Tibial nerve (tissue), 4 donors: Measurements from ENCODE around the gene S100A5. TPM values are rescaled to one million over a fixed set of nuclear protein-coding genes. Genes with fewer than 3 reads are reported as not detected.

ENCODE experiments used
- DNase-seq, 2 donors: peaks; one replicate each; pipeline ENCODE4 v3.0.0-alpha.2; 2019; ENCODE audit warnings: low spot score in 2 of 2
- H3K27ac ChIP-seq, 4 donors: fragments of 200-600 bp; sonication (generic) in 3 of 4; one replicate each; pipeline ENCODE4 v1.5.1; 2017 to 2019; ENCODE audit warnings: mild to moderate bottlenecking in 1 of 4
- H3K27me3 ChIP-seq, 2 donors: fragments of 200-600 bp; sonication (generic) in 1 of 2; one replicate each; pipeline versions ENCODE4 v1.5.1 to v1.6.0; 2017 to 2019
- H3K36me3 ChIP-seq, 3 donors: fragments of 200-600 bp; sonication (generic); one replicate each; pipeline ENCODE4 v1.5.1; 2018 to 2019
- H3K4me1 ChIP-seq, 4 donors: fragments of 200-600 bp; sonication (generic) in 3 of 4; one replicate each; pipeline ENCODE4 v1.5.1; 2017 to 2019
- H3K4me3 ChIP-seq, 4 donors: fragments of 200-600 bp; sonication (generic) in 3 of 4; one replicate each; pipeline ENCODE4 v1.5.1; 2017 to 2019; ENCODE audit warnings: mild to moderate bottlenecking in 1 of 4, moderate library complexity in 1 of 4
- H3K9me3 ChIP-seq, 4 donors: fragments of 200-600 bp; sonication (generic) in 3 of 4; one replicate each; pipeline ENCODE4 v1.5.1; 2017 to 2019
- EP300 ChIP-seq, 2 donors: sonication (generic); formaldehyde crosslinking; IDR thresholded peaks; one replicate each; pipeline ENCODE4 v1.6.1; 2017; ENCODE audit warnings: antibody characterized with exemption in 2 of 2, mild to moderate bottlenecking in 1 of 2
- POLR2A ChIP-seq, 2 donors: fragments of 450-650 bp; IDR thresholded peaks; one replicate each; pipeline ENCODE4 v1.6.1; 2017; ENCODE audit warnings: antibody characterized with exemption in 2 of 2, mild to moderate bottlenecking in 2 of 2, moderate library complexity in 2 of 2
- WGBS, 2 donors: methylation state at CpG; one replicate each; pipeline ENCODE4 v1.1.5; 2018; 5-methylcytosine and 5-hydroxymethylcytosine counted together
- total RNA-seq, 4 donors: library from RNA; depleted of rRNA; stranded (reverse); fragments of >200 nt; gene quantifications; one replicate each; pipeline ENCODE4 v1.1.0, GENCODE V29; 2016
- TF ChIP-seq, protein P1 (sequence below), 5 experiments: fragments of 200-600 bp in 3 of 5; fragments of 450-650 bp in 2 of 5; sonication (generic) in 3 of 5; IDR thresholded peaks; one replicate each; pipeline ENCODE4 v1.5.1; 2016 to 2019; ENCODE audit warnings: antibody characterized with exemption in 5 of 5, mild to moderate bottlenecking in 3 of 5, moderate library complexity in 2 of 5

Gene S100A5
- total RNA-seq, 4 donors from 2014 or later: not detected

DNA sequence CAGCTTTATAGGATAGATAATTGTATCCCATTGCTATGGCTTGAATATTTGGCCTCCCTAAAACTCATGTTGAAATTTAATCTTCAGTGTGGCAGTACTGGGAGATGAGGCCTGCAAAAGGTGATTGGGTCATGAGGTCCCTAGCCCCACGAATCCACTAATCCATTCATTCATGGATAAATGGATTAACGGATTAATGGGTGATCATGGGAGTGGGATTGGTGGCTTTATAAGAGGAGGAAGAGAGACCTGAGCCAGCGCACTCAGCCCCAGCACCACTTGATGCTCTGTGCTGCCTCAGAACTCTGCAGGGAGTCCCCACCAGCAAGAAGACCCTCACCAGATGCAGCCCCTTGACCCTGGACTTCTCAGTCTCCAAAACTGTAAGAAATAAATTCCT is 37.0 kb downstream of the S100A5 start:
- Histone ChIP-seq H3K27ac (no peak overlapping the region), H3K4me1 (peaks cover 0 to 30% (median 27%) of the 10 kb centered on the region in 4 donors), H3K4me3 (no peak overlapping the region), H3K27me3 (no peaks in the 10 kb centered on the region), H3K36me3 (no peaks in the 10 kb centered on the region), H3K9me3 (no peaks in the 10 kb centered on the region)
- TF ChIP-seq EP300 (IDR thresholded peaks at IDR 0.05): no peak
- no peak for TF ChIP-seq POLR2A (IDR thresholded peaks at IDR 0.05)
- 76 to 87% methylated on average over 3 of the region's 3 CpGs for WGBS, 2 donors
- no peak for DNase-seq

DNA sequence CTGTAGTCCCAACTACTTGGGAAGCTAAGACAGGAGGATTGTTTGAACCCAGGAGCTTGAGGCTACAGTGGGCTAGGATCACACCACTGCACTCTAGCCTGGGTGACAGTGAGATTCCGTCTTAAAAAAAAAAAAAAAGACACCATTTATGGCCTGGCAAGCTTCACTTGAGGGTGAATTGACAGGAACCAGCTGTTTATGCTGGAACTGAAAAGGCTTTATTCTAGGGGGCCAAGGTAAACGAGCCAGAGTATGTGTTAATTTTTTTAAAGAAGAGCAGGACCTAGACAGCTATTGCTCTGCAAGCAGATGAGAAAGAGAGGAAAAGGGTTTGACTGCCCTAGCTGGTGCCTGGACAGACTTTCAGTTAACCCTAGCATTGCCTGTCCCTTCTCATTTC is 42.0 kb downstream of the S100A5 start:
- no peak for DNase-seq
- WGBS, 2 donors: 9 to 10% methylated on average over 2 of the region's 2 CpGs
- H3K27ac ChIP-seq: no peak overlapping the region
- H3K4me3 ChIP-seq: no peak overlapping the region
- no peaks in the 10 kb centered on the region for H3K36me3 ChIP-seq
- H3K9me3 ChIP-seq: no peaks in the 10 kb centered on the region
- TF ChIP-seq EP300 (IDR thresholded peaks at IDR 0.05) (no peak), POLR2A (IDR thresholded peaks at IDR 0.05) (no peak)
- TF ChIP-seq, protein P1, sequence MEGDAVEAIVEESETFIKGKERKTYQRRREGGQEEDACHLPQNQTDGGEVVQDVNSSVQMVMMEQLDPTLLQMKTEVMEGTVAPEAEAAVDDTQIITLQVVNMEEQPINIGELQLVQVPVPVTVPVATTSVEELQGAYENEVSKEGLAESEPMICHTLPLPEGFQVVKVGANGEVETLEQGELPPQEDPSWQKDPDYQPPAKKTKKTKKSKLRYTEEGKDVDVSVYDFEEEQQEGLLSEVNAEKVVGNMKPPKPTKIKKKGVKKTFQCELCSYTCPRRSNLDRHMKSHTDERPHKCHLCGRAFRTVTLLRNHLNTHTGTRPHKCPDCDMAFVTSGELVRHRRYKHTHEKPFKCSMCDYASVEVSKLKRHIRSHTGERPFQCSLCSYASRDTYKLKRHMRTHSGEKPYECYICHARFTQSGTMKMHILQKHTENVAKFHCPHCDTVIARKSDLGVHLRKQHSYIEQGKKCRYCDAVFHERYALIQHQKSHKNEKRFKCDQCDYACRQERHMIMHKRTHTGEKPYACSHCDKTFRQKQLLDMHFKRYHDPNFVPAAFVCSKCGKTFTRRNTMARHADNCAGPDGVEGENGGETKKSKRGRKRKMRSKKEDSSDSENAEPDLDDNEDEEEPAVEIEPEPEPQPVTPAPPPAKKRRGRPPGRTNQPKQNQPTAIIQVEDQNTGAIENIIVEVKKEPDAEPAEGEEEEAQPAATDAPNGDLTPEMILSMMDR (IDR thresholded peaks at IDR 0.05): no peak
- H3K27me3 ChIP-seq: no peaks in the 10 kb centered on the region
- peaks cover 0 to 6% (median 0%) of the 10 kb centered on the region in 4 donors for H3K4me1 ChIP-seq

DNA sequence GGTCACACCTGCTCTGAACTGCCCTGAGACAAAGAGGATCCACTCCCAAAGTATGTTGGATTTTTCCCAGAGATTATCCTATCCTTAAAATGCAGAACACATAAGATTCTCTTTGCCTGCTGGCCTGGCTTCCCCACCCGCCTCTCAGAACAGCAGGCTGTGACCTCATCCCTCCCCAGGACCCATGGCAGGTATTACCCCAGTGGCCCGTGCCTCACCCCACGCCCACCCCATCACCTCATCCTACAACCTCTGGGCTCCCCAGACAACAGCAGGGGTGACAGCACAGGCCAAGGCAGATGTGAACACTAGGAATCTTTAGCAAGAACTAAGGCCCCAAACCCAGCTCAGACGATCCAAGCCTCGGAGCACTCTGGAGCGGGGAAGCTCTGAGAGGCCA is 45.2 kb downstream of the S100A5 start:
- H3K27me3 ChIP-seq: no peaks in the 10 kb centered on the region
- H3K9me3 ChIP-seq: no peaks in the 10 kb centered on the region
- no peak overlapping the region for H3K4me3 ChIP-seq
- H3K27ac ChIP-seq: no peak overlapping the region
- 57 to 64% methylated on average over 5 to 6 of the region's 6 CpGs for WGBS, 2 donors
- H3K4me1 ChIP-seq: peaks cover 0 to 30% (median 10%) of the 10 kb centered on the region in 4 donors
- TF ChIP-seq POLR2A (IDR thresholded peaks at IDR 0.05): no peak
- TF ChIP-seq, protein P1 (IDR thresholded peaks at IDR 0.05): no peak
- TF ChIP-seq EP300 (IDR thresholded peaks at IDR 0.05): no peak
- no peak for DNase-seq
- no peaks in the 10 kb centered on the region for H3K36me3 ChIP-seq

DNA sequence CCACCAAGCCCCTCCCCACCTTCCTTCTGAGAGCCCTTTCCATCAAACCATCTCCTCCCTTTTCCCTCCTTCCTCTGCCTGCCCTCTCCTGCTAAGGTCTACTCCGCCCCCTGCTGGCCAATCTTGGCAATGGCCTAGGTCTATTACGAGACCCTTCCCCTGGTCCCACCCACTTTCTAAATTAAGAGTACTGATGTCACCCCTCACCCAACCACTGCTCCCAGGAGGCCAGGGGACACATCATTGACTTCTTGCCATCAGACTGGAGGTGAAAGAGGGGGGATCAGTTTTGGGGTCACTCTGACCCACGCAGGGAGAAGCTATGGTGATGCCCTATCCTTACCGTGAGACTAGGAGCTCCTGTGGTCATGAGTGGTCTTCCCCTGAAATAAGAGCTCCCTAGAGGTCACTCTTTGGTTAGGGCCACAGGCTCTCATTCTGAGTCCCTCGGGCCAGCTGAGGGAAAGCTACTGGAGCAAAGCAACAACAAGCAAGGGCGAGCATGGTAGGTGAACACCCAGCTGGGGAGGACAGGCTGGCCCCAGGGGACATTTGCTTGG is 45.7 kb downstream of the S100A5 start:
- TF ChIP-seq, protein P1 (IDR thresholded peaks at IDR 0.05): peak; percentile 72 to 92 (median 91)
- TF ChIP-seq EP300 (IDR thresholded peaks at IDR 0.05): no peak
- Histone ChIP-seq H3K27ac (no peak overlapping the region), H3K36me3 (no peaks in the 10 kb centered on the region), H3K9me3 (no peaks in the 10 kb centered on the region), H3K4me3 (no peak overlapping the region), H3K4me1 (peaks cover 0 to 35% (median 11%) of the 10 kb centered on the region in 4 donors), H3K27me3 (no peaks in the 10 kb centered on the region)
- 31 to 37% methylated on average over 6 of the region's 6 CpGs for WGBS, 2 donors
- peak; percentile 74 to 80 for DNase-seq

DNA sequence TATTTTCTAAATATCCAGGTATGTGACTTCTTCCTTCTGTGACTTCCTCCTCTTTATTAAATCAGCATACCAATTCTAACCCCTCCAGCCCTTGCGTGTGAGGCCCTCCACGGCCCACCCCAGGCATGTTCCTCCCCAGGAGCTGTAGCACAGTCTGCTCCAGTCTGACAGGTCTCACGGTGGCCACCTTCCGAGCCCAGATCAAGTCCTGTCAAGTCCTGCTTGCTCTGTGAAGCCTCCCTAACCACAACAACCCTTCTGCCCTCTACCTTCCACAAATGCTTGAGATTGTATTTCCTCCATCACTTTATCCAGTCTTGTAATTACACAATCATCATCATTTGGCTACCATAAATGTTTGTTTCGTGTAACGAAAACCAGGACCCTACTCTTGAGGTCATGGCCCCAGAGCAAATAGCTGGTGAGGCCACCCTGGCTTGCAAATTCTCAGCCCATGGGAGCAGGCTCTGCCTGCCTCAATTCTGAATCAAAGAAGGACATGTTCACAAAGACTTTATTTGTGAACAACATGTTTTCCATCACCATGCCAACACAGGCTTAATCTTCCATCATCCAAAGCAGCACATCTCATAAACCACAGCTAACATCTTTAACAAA is 47.3 kb downstream of the S100A5 start:
- Histone ChIP-seq H3K4me3 (no peak overlapping the region), H3K27ac (peak overlapping the region in 1 of 4 donors; percentile 13), H3K36me3 (no peaks in the 10 kb centered on the region), H3K9me3 (no peaks in the 10 kb centered on the region), H3K27me3 (no peaks in the 10 kb centered on the region), H3K4me1 (peaks cover 0 to 38% (median 14%) of the 10 kb centered on the region in 4 donors)
- TF ChIP-seq EP300 (IDR thresholded peaks at IDR 0.05): no peak
- TF ChIP-seq, protein P1 (IDR thresholded peaks at IDR 0.05): no peak
- no peak for TF ChIP-seq POLR2A (IDR thresholded peaks at IDR 0.05)
- WGBS, 2 donors: 64 to 73% methylated on average over 6 of the region's 6 CpGs
- DNase-seq: no peak
